Right renal cortex interstitium (tissue), 3 donors: ENCODE data around the gene FAM135A. TPM values are rescaled to one million over a fixed set of nuclear protein-coding genes. Genes with fewer than 3 reads are reported as not detected.
"Not testable (repeated sequence)": the region's sequence is repeated elsewhere in the genome, so short reads cannot be mapped to it uniquely, and the experiment has no call there.

ENCODE experiments used
- DNase-seq, 3 donors: peaks; one replicate each; pipeline ENCODE4 v3.0.0-alpha.2; 2013; ENCODE audit warnings: low read depth in 3 of 3, low spot score in 2 of 3
- polyA plus RNA-seq, 3 donors: library from polyadenylated mRNA; unstranded; fragments of 120-200 nt; gene quantifications; one replicate each; pipeline ENCODE4 v1.2.1, GENCODE V29; 2013; ENCODE audit not compliant: insufficient read length in 3 of 3

FAM135A gene
- polyA plus RNA-seq, 3 donors = 24.8 to 27.4 (median 26.6) TPM

- DNase-seq = no peak
Observed at GRCh38 chr6:70396163-70396562, 17.1 kb upstream of the FAM135A start.

GRCh38 chr6:70396796-70397729 is 16.2 kb upstream of the FAM135A start:
- no peak for DNase-seq

GRCh38 chr6:70398783-70399728 is 14.3 kb upstream of the FAM135A start:
- DNase-seq = no peak

- no peak for DNase-seq
Observed at GRCh38 chr6:70404658-70405057, 8.7 kb upstream of the FAM135A start.

GRCh38 chr6:70409216-70409615 is 4.1 kb upstream of the FAM135A start:
- DNase-seq = no peak

- DNase-seq = no peak
Observed at GRCh38 chr6:70411542-70412251, 1.6 kb upstream of the FAM135A start.

GRCh38 chr6:70412252-70413113 is 825 bp upstream of the FAM135A start:
- no peak for DNase-seq

- DNase-seq = peak in 1 of 3 donors; percentile 38
Observed at GRCh38 chr6:70413992-70414494, 735 bp downstream of the FAM135A start.

- DNase-seq = no peak
Observed at GRCh38 chr6:70414813-70415212, 1.5 kb downstream of the FAM135A start.

GRCh38 chr6:70415247-70415646 is 1.9 kb downstream of the FAM135A start:
- no peak for DNase-seq

- no peak for DNase-seq
Observed at GRCh38 chr6:70415660-70416059, 2.4 kb downstream of the FAM135A start.

GRCh38 chr6:70421509-70421908 is 8.2 kb downstream of the FAM135A start:
- DNase-seq = no peak

GRCh38 chr6:70423189-70424134 is 10.2 kb downstream of the FAM135A start:
- DNase-seq = no peak

GRCh38 chr6:70424291-70424690 is 11.0 kb downstream of the FAM135A start:
- DNase-seq = peak in 2 of 3 donors; percentile 16 to 18

GRCh38 chr6:70436320-70436719 is 23.0 kb downstream of the FAM135A start:
- DNase-seq = no peak

- DNase-seq = no peak
Observed at GRCh38 chr6:70445001-70445400, 31.7 kb downstream of the FAM135A start.

- not testable (repeated sequence) for DNase-seq
Observed at GRCh38 chr6:70447343-70448070, 34.2 kb downstream of the FAM135A start.

GRCh38 chr6:70453899-70454298 is 40.6 kb downstream of the FAM135A start:
- DNase-seq = not testable (repeated sequence)
